GOT3 (cell line): ENCODE data around the gene MIPOL1.

Experiments
- DNase-seq: peaks from one replicate; lab custom pipeline; 2025; ENCODE audit warnings: mixed read lengths; lab: John Stamatoyannopoulos, UW

MIPOL1 gene

DNA sequence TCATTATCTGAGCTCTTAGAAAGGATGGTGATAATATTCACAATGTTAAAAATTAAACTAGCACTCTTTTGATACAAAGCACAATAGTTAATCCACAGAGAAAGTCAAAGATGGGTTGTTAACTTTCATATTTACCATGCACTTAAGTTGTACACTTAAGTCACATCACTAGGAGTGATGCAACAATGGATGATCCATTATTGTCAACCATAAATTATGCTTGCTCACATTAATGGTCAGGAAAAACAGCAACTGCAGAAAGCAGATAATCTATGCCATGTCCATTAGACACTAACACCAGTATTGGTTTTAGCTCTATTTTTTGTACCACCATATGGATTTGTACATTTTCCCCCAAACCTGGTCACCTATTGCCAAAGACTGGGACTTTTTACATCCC, 201.8 kb downstream of the MIPOL1 start:
- no peak for DNase-seq

DNA sequence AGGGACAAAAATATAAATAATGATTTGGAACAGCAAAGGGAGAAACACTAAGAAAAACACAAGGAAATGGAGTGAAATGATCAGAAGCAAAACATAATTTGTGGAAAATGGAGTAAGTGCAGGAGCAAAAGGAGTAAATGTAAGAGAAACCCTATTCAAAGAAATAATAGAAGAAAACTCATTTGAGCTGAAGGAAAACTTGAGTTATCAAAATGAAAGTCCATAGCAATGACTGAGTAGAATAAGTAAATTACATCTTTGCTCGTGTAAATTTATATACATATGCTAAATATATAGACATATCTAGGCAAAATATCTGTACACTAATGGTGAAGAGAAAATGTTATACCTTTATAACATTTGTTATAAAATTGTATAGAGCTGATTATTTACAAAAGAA, 203.4 kb downstream of the MIPOL1 start:
- DNase-seq, result no peak

DNA sequence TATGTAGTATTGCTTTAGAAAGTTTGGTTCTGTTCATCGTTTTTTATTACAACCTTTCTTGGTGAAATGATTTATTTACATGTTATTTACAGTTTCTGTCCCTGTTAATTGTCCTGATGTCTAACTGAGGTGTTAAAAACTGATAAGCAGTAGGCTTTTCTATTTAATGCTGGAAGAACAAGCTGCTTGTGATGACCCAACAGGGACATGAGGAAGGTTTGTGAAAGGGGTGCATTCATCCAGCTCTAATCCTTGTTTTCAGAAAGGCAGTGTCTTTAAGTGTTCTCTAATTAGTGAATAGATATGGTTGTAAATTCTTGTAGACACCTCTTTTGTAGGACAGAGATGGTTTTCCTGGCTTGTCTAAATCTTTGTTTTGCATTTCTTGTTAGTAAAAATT, 205.9 kb downstream of the MIPOL1 start:
- no peak for DNase-seq

DNA sequence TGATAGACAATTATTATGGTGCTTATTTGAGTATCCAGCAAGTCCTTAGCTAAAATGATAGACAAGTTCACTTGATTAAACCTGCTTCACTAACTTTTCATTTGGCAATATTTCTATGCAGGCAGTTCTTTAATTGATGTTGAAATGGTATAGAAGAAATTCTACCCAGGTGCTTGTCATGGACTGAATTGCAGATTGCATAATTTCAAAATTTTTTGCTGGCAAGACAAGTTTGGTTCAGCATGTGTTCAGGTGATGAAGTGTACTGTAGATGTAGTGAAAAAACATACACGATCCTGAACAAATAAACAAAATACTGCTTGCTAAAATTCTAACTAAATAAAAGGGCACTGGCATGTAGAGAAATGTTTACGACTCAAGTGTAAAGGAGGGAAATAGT, 208.4 kb downstream of the MIPOL1 start:
- DNase-seq, result no peak

DNA sequence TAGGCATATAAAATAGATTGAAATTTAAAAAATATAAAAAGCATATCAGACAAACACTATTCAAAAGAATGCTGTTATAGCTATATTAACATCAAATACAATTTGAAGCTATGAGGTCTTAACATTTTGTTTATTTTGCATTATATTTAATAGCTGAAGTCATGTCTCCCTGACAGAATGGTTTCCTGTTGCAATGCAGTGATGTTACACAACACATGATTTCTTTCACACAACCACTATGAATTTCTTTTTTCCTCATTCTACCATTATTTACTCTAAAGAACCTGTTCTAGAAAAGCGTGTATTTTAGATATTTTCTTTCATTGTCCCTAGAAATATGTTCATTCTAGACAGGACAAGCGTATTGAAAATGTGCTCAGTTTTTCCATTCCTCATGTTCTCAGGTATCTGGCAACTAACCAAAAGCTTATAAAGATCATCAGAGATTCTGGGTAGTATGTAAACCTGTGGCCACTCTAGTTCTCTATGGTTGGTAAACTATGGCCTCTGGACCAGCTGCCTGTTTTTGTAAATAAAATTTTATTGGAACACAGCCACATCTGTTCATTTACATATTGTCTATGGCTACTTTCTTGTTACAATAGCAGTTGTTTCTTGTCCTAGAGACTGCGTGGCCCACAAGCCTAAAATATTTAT, 213.5 kb downstream of the MIPOL1 start:
- DNase-seq, result no peak

DNA sequence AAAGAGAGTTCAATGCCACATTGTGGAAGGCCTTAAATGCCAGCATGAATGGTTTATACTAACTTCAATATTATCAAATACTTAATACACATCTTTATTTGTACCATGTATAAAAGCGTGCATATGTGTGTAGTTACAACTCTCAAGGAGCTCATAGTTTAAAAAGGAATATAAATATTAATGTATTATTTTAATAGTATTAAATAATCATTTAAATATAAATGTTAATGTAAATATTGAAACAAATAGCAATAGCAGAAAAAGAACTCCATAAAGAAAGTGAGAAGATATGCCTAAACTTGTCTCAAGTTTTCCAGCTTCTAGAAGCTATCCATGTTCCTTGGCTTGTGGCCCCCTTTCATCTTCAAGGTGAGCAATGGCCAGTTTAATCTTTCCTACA, 215.3 kb downstream of the MIPOL1 start:
- no peak for DNase-seq

DNA sequence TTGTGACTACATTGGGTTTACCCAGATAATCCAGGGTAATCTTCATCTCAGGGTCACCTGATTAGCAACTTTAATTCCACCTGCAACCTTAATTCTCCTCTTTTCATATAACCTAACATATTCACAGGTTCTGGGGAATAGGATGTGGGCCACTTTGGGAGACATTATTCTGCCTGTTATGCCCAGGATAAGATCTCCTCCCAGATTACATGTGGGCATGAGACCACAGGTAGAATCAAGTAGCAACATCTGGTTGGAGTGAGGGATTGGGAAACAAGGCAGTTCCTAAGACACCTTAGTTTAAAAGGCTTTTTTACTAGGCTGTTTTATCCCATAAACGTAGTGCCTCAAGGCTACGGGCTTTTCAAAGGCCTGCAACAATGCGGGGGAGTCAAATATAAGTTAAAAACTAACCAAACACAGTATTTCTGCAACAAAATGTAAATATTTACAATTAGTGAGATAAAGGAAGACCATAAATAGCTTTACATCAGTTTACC, 215.8 kb downstream of the MIPOL1 start:
- no peak for DNase-seq

DNA sequence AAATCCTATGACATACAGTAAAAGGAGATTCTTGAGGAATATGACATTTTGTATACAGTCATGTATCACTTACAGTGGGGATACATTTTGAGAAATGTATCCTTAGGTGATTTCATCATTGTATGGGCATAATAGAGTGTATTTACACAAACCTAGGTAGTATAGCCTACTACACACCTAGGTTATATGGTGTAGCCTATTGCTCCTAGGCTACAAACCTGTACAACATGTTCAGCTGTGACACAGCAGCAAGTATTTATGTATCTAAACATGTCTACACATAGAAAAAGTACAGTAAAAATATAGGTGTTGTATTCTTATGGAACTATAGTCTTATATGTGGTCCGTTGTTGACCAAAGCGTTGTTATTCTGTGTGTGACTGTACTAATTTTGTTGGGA, 218.5 kb downstream of the MIPOL1 start:
- DNase-seq, result no peak

DNA sequence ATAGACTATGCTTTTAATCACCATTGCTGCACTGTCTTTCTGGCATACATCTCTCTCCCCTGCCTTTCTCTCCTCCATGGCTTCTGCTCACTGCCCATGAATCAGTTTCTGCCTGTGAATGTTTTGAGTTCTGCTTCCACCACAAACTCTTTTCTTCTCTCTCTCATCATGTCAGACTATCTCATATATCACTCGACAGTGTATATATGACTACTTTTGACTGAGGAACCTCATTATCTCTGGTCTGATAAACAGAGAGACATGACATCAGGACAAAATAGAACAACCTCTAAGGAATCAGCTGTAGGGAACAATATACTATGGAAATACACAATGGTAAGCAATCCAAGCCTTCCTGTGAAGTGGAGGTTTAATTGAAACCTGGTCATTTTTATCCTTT, 219.4 kb downstream of the MIPOL1 start:
- DNase-seq, result no peak

DNA sequence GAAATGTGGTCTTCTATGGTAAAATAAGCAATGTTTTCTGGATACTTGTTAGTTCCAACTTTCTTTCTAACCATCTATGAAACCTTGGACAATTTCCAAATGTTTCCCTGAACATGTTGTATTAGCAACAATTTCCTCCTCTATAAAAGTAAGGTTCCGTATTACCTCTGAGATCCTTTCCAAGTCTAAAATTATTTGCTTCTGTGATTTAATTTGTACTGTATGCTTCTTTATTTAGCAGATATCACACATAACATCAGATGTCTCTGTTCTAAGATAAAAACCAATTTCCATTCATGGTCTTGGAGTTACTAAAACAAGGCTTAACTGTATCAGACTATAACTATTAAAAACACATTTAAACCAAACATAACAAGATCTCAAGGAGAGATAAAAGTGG, 220.1 kb downstream of the MIPOL1 start:
- no peak for DNase-seq

DNA sequence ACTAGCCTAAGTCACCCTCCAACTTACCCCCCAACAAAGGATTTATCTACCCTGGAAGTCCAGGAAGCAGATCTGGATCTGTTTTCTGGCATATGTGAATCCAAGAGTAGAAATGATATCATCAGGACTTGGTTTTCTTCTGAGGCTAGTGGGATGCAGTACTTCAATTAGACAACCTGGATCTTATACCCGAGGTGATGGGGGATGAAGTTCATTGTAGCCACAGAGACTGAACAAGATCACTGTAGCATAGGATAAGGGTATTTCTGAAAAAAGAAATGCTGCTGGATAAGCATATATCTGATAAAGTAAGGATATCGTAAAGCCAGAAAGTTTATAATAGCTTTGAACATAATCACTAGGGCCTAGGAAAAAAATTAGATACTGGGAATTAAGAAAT, 222.9 kb downstream of the MIPOL1 start:
- no peak for DNase-seq

DNA sequence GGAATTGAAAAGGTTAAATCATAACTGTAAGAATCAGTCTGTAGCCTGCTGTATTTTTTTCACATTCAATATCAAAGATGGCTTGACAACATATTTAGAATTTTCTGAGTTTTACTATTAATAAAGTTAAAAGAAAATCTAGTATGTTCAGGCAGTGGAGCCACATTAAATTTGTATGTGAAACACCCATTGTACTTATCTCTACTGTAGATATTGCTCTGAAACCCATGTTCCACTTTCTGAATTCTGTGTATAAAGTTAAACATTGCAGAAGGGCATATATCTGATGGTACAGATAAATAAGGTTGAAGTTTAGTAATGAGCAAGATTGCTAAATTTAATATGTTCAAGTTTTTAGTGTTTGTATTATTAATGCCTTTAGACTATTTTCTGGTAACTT, 224.6 kb downstream of the MIPOL1 start:
- DNase-seq, result no peak

DNA sequence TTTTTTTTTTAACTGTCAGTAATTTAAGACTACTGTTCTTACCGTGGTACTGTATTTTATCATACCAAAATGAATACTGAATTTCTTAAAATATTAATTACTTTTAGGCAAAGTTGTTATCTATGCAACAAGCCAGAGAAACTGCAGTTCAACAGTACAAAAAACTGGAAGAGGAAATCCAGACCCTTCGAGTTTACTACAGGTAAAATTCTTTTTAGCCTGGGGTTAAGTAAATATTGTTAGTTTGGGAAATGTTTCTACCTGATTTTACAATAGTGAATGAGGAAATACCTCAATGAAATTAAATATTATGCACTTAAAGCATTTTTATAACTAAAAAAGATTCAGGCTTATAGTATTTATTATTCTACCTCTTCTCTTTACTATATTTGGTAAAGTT, 225.0 kb downstream of the MIPOL1 start:
- no peak for DNase-seq

DNA sequence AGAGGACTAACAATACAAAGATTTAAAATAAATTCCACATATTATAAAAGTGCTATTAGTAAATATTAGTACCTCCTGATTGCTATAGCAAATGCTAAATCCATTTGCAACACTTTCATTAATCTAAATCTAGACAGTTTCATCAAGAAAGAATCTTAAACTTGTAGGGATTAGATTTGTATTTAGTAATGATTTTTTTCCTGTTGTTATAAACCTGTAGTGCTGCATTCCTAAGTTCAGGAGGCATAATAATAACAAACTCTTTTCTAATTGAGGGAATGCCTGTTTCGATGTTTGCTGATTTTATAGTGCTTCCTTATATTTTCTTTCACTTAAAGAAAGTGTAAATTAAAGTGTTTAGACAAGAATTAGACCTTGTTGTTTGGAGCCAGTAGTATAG, 231.2 kb downstream of the MIPOL1 start:
- DNase-seq, result no peak

DNA sequence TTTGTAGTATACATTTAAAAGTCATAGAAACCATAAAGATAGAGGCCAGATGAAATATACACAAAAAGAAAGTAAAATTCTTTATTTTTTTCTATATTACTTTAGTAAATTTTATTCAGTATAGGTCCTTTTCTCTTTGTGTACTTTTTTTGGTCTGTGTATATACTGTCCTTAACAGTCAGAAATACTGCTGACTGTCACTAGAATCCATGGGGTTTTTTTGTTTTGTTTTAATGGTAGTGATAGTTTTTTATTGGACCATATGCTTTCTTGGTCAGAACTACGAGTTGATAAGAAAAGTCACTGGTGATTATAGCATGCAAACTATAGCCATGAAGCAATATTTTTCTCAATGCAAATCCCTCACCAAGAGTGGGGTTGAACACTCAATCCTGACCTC, 231.9 kb downstream of the MIPOL1 start:
- DNase-seq, result no peak

DNA sequence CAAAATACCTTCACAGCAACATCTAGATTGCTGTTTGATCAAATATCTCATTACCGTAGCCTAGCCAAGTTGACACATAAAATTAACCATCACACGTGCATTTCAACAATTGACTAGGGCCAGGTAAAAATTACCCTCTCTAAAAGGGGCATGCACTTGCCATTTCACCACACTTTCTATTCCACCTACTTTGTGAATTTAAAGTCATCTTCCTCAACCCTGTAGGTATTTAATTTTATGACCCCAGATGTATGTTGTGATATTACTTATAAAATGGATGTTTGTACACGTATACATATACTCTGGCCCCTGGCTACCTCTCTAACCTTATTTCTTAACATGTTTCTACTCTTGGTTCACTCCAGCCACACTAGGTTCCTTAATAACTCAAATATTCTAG, 237.1 kb downstream of the MIPOL1 start:
- DNase-seq, result no peak

DNA sequence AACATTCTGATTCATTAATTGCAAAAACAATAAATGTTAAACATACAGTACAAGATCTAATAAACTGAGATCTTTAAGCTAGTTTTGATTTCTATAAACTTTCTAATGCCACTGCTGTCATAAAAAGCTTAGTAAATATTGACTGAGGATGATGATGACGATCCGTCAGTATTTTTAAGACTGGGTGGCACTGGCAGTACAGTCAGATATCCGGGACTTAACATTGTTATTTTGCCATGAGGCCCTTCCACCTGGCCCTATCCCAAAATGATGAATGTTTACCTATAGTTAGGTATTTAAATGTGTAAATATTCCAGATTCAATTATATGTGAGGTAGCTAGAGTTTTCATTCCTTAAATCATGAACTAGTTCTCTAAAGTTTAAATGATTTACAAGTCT, 238.8 kb downstream of the MIPOL1 start:
- no peak for DNase-seq

DNA sequence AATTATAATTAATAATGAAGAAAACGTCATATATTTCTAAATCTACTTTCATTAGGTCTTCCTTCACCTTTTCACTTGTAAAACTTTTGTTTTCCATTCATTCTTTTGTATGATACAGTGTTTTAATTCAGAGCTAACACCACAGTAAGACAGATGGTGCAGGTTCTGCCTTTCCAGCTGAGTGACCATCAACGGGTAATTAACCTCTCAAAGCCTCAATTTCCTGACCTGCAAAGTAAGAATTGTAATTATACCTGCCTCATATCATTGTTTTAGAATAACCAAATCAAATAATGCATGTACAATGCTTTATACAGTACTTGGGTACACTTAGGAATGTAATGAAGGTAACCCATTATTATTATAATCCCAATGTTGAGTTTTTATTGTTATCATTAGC, 239.8 kb downstream of the MIPOL1 start:
- no peak for DNase-seq

DNA sequence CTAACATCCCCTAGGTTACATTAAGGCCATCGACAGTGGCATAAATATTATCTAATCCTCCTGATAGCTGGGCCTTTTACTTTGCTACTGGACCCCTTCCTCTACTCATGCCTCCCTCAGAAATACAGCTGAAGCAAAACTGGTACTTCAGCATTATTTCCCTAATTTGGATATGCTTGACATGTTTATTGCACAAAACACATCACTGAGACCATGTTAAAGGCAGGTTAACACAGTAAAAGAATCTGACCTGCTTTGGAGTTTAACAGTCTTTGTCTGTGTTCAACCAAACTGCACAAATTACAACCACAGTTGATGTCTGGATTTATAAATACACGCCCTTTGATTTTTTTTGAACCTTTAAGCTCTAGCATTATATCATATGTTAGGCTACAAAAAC, 240.7 kb downstream of the MIPOL1 start:
- DNase-seq, result no peak

DNA sequence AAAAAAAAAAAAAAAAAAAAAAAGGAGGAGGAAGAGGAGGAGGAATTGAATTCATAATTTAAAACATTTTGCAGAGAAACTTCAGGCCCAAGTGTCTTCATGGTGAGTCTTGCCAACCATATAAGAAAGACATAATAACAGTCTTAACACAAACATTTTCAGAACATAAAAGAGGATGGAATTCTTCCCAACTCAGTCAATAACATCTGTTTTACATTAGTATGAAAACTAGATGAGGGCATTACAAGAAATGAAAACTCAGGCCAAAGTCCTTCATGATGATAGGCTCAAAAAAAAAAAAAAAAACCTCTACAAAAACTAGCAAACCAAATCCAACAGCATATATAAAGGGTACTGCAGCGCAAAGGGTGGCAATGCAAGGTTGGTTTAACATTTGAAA, 245.7 kb downstream of the MIPOL1 start:
- DNase-seq, result no peak

DNA sequence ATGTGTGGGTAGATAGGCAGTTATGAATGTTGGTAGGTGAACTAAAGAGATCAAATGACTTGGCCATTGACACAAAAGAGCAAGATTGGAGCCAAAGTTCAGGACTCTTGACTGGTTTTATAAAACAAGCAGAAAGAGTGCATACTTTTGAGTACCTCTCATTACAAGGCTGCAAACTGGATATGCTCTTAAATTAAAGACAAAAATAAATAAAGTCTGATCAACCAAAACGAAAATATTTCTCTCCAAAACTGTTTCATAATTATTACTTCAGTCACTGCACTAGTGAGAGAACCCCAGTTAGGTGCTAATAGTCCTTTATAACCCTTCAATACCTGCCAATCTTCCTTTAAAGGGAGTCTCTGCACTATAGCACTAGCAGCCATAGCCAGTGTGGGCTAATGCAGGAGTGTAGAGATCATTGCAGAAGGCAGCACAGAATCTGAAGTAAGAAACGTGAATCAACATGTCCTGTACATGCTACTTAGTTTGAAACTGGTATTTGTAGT, 250.2 kb downstream of the MIPOL1 start:
- DNase-seq, result no peak

DNA sequence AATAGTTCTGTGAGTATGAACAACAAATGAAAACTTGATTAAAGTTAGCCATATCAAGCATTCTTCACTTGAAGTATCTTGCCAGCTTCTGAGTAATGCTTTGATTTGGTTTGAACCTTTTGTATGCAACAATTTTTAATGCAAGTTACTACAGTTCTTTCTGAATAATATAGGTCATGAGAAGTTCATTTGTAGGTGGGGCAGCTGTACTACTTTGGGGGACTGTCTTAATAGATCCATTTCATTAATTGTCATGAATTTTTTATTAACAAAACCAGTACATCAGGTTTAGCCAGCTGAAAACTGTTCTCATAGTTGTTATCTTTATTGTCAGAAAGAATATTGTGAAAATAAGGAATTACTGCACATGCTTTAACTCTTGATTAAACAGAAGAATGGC, 254.6 kb downstream of the MIPOL1 start:
- no peak for DNase-seq

DNA sequence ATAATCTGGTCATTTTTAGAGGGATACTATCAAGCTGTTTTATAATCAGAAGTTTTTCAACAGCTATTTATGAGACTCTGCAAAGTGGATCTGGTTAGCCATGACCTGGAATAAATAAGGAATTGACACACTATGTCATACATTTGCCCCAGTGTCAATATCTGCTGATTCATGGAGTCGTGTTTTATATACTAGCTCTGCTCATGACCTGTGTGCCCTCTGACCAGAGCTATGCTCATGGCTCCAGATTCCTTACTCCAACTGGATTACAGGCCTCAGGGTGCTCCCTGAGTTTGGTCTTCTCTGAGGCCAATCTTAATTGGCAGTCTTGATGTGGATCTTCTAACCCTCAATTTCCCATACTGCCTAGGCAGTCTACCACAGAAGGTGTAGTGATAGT, 256.2 kb downstream of the MIPOL1 start:
- no peak for DNase-seq

DNA sequence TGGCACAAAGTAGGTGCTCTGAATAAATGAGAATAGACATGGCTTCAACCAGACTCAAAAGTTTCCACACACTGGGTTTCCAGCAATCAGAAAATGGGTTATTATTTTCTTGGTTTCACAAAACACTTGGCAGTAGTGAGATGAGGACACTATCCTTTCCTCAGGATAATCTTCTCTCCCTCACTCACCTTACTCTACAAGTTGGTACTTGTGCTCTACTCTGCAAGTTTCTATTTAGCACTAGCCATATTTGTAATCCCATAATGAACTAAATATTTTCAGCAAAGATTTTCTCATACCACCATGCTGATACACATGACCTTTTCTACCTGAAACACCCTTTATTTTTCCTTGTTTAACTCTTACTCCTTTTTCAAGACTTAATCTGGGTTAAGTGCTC, 259.6 kb downstream of the MIPOL1 start:
- DNase-seq, result no peak
